Frontal cortex (tissue), 4 donors: Measurements from ENCODE around the gene CDC14A. TPM values are rescaled to one million over a fixed set of nuclear protein-coding genes. Genes with fewer than 3 reads are reported as not detected.
"Not testable (repeated sequence)": the region's sequence is repeated elsewhere in the genome, so short reads cannot be mapped to it uniquely, and the experiment has no call there.

Source experiments
- DNase-seq, 2 donors: peaks; one replicate each; pipeline ENCODE4 v3.0.0; 2012; ENCODE audit warnings: low spot score in 2 of 2
- FAIRE-seq: peaks from 2 replicates; lab custom pipeline; 2012; peaks lifted over from hg19 to GRCh38; lab: Jason Lieb, UNC
- total RNA-seq: library from RNA; depleted of rRNA; stranded (reverse); fragments of >200 nt; gene quantifications from one replicate; pipeline ENCODE4 v1.2.3, GENCODE V29; 2014
- donor health status: control.
- donor health status: control.
- donor health status: control.

CDC14A gene
- total RNA-seq, 1 donor from 2014 or later: 2.9 TPM

GRCh38 chr1:100359139-100359538, 6.8 kb downstream of the CDC14A start:
- no peak for FAIRE-seq
- DNase-seq: no peak

- no peak for FAIRE-seq
- no peak for DNase-seq
Observed at GRCh38 chr1:100360790-100361510, 8.6 kb downstream of the CDC14A start.

DNA sequence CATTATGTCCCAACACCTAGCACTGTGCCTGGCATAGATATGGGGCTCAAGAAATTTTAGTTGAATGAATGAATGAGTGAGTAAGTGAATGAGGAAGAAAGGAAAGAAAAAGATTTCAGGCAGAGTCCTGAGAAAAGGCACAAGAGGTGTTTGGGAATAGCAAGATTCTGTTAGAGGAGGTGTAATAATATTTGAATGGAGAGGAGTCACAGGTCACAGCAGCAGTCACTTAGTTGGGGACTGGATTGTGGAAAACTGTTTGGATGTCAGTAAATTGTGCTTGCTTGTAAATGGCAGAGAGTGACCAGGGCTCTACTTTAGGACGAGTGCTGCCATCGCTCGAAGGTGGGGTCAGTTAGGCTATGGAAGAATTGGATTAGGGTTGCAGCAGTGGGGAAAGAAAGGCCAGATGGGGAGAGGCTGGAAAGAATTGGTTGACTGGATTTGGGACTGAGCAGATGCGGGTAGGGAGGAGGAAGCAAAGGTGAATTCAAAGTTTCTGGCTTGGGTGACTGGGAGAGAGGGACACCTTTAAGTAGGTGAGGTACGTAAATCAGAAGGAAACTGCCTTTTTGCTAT, 9.3 kb downstream of the CDC14A start:
- DNase-seq (no peak), FAIRE-seq (no peak)

DNA sequence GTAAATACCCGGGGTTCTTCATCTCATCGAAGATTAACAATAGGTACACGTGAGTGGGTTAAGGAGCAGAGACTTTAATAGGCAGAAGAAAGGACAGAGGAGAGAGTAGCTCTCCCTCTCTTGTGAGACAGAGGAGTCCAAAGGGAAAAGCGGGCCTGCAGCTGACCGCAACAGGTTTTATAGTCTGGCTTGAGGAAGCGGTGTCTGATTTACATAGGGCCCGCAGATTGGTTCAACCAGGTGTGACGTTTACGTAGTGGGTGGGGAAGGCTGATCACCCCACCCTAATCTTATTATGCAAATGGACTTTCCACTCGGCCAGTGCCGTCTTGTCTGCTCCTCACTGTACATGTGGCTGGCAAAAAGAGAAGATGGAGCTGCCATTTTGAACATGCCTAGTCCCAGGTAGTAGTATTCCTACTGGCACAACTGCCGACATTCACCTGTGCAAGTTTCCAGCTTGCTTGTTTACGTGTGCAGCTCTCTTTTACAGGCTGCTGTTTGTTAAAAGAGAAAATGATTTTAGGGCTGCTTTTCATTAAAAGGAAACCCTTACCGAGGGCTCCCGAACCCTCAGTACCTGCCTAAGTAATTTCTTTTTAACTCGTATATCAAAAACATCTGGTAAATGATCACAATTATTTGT, 10.6 kb downstream of the CDC14A start:
- DNase-seq (no peak), FAIRE-seq (no peak)

GRCh38 chr1:100363831-100364230, 11.5 kb downstream of the CDC14A start:
- no peak for FAIRE-seq
- DNase-seq: no peak

- FAIRE-seq (no peak), DNase-seq (no peak)
Observed at GRCh38 chr1:100364697-100365096, 12.4 kb downstream of the CDC14A start.

DNA sequence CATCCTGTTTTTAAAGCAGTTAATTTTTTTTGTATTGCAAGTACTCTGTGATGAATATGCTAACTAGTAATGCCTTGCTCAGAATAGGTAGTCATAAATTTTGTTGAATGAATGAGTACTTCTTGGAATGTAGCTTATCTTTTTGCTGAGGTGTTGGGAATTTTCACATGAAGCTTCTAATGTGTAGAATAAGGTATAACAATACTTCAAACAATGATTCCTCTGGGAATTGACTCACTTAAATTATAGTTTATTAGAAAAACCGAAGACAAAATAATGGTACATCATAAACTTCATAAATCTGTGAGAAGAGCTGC, 13.9 kb downstream of the CDC14A start:
- FAIRE-seq (no peak), DNase-seq (no peak)

- not testable (repeated sequence) for FAIRE-seq, DNase-seq
Observed at GRCh38 chr1:100369339-100369738, 17.0 kb downstream of the CDC14A start.

DNA sequence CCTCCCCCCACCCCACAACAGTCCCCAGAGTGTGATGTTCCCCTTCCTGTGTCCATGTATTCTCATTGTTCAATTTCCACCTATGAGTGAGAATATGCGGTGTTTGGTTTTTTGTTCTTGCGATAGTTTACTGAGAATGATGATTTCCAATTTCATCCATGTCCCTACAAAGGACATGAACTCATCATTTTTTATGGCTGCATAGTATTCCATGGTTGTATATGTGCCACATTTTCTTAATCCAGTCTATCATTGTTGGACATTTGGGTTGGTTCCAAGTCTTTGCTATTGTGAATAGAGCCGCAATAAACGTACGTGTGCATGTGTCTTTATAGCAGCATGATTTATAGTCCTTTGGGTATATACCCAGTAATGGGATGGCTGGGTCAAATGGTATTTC, 21.6 kb downstream of the CDC14A start:
- FAIRE-seq, DNase-seq: not testable (repeated sequence)

- not testable (repeated sequence) for FAIRE-seq, DNase-seq
Observed at GRCh38 chr1:100376890-100377289, 24.6 kb downstream of the CDC14A start.

GRCh38 chr1:100377590-100378361, 25.5 kb downstream of the CDC14A start:
- FAIRE-seq (no peak), DNase-seq (no peak)

GRCh38 chr1:100378956-100379355, 26.6 kb downstream of the CDC14A start:
- no peak for DNase-seq
- FAIRE-seq: no peak

GRCh38 chr1:100380635-100381034, 28.3 kb downstream of the CDC14A start:
- FAIRE-seq: no peak
- no peak for DNase-seq

- DNase-seq (no peak), FAIRE-seq (no peak)
Observed at GRCh38 chr1:100382657-100383056, 30.4 kb downstream of the CDC14A start.

- FAIRE-seq (no peak), DNase-seq (no peak)
Observed at GRCh38 chr1:100383743-100384405, 31.6 kb downstream of the CDC14A start.

DNA sequence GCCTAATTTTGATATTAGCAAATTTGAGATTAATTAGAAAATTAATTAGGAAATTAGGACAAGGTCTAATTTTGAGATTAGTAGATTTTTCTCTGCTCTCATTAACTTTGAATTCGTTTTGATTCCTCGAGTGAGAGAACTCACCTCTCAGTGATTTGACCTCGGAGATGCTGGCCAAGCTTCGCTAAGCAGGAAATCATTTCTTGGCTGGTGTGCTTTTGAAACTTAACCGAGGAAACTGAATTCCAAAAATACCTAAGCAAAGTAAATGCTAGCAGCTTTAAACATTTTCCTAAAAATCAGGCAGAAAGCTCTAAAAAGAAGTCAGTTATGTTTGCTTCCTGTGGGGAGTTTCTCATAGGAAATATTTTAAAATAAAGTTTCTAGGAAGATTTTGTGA, 34.9 kb downstream of the CDC14A start:
- FAIRE-seq: no peak
- DNase-seq: no peak

- DNase-seq (no peak), FAIRE-seq (no peak)
Observed at GRCh38 chr1:100387657-100388350, 35.5 kb downstream of the CDC14A start.

GRCh38 chr1:100390531-100390930, 38.2 kb downstream of the CDC14A start:
- DNase-seq: no peak

DNA sequence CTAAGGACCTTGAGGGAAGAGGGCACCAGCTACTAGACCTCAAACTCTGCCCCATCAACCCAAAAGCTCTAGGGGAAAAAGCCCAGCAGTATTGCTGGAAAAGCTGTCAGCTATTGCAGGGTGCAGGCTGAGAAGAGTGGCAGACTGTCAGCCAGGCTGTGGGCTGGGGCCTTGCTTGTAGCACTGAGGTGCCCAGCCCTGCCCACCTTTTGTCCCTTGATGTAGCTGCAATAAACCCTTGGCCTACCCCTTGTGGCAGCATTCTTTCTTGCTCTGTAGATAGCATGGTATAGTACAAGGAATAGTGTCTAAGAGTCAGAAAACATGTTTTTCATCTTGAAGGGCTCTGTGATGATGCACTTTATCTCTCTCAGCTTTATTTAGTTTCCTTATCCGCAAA, 39.4 kb downstream of the CDC14A start:
- DNase-seq (no peak), FAIRE-seq (no peak)

More at GRCh38 chr1:100390531-100390930, 38.2 kb downstream of the CDC14A start:
- no peak for FAIRE-seq

- no peak for FAIRE-seq
- no peak for DNase-seq
Observed at GRCh38 chr1:100392756-100393155, 40.5 kb downstream of the CDC14A start.
